HG03342 (cell line): ENCODE measurements around the gene DTWD1.
"Not testable (repeated sequence)": the region's sequence is repeated elsewhere in the genome, so short reads cannot be mapped to it uniquely, and the experiment has no call there.

Source experiments
- ATAC-seq: cut with Tn5 transposase; IDR thresholded peaks from one replicate; pipeline ENCODE4 v1.9.1; 2021; ENCODE audit warnings: mild to moderate bottlenecking, moderate library complexity; ENCODE audit not compliant: unreplicated experiment

The DTWD1 gene, protein sequence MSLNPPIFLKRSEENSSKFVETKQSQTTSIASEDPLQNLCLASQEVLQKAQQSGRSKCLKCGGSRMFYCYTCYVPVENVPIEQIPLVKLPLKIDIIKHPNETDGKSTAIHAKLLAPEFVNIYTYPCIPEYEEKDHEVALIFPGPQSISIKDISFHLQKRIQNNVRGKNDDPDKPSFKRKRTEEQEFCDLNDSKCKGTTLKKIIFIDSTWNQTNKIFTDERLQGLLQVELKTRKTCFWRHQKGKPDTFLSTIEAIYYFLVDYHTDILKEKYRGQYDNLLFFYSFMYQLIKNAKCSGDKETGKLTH

GRCh38 chr15:49620658-49621368 is at the start of gene DTWD1, which contains the start of gene FAM227B:
Gene DTWD1 (plus strand): TSS chr15:49621048. CDS start chr15:49625168, 4,120 bp downstream.
Gene FAM227B (minus strand): TSS chr15:49620818. CDS start chr15:49615171, 5,647 bp downstream.
- ATAC-seq: peak; percentile 98

DNA sequence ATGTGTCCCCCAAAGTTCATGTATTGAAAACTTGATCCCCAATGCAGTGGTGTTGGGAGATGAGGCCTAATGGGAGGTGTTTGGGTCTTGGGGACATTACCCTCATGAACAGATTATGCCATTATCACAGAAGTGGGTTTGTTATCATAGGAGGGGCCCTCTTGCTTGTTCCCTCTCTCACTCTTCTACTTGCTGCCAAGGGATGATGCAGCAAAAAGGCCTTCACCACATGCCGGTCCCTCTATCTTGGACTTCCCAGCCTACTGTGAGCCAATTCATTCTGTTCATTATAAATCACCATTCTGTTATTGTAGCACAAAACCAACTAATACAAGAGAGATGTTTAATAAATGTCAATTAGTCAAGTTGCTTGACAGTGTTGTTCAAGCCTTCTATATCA is 47.4 kb upstream of the DTWD1 start:
- no peak for ATAC-seq

DNA sequence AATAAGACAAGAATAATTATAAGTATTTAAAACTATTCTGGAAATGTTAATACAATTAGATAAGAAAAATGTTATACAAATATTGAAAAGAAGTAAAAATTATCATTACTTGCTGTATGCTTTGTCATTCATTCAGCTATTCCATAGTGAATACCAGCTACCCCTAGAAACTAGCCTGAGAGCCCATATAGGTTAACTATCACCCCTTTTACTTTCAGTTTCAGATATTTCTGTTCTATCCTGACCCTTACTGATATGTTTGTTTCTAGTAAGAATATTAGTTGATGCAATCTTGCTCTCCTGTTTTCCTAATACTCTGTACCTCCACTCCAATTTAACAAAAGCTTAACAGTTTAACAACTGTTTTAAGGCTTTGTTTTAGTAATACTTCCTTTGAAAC is 31.8 kb upstream of the DTWD1 start:
- ATAC-seq: peak; percentile 77

DNA sequence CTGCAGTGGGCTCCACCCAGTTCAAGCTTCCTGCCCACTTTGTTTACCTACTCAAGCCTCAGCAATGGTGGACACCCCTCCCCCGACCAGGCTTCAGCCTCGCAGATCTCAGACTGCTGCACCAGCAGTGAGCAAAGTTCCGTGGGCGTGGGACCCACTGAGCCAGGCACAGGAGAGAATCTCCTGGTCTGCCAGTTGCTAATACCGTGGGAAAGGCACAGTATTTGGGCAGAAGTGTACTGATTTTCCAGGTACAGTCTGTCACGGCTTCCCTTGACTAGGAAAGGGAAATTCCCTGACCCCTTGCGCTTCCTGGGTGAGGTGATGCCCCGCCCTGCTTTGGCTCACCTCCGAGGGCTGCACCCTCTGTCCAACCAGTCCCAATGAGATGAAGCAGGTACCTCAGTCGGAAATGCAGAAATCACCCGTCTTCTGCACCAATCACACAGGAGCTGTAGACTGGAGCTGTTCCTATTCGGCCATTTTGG is 28.0 kb upstream of the DTWD1 start:
- not testable (repeated sequence) for ATAC-seq

GRCh38 chr15:49604625-49605409 is 16.0 kb upstream of the DTWD1 start:
- ATAC-seq: no peak

GRCh38 chr15:49605588-49605987 is 15.3 kb upstream of the DTWD1 start:
- no peak for ATAC-seq

DNA sequence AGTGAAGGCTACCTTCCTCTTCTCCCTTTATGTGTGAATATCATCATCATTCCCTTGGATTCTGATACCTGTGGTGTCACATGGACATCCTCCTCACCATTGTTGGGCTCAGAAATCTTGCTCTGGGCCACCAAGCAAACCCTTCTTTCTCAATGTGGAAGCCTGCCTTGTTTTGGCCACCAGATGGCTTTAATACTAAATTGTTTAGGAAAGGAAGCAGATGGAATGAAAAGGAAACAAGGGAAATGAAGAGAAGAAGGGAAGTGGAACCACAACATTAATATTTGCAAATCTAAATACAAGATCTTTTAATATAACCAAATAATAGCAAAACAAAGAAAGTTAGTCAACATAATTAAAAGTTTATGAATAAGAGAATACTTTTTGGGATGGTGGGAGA is 14.3 kb upstream of the DTWD1 start:
- ATAC-seq: no peak

DNA sequence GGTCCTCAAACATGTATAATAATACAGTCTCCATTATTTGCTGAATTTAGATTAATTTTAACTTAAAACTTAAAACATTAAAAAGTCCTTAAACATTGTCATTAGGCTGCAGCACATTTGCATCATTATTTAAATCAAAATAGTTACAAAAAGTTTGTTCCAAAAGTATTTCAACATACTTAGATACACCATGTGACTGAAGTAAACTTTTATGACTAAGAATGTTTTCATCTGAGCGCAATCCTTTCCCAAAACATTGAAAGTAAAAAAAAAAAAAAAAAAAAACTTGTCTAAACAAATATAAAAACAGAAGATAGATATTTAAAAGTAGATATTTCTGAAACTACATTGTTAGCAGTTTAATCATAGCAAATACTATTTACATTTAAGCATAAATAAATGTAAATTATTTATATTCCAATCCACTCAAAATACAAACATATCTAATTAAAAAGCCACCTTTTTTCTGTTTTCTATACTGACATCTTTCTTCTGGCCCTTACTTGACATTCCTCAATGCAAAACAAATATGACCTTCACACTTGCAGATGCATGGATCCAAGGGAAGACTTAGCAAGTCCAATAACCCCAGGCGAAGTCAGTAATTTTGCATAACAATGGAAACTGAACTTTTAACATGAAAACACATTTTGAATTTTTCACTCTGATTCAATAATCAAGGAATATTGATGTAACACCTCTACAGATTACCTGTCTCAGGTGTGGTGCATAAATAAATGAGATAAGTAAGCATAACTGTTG is 10.5 kb upstream of the DTWD1 start:
- no peak for ATAC-seq

- ATAC-seq: not testable (repeated sequence)
These were observed 8.6 kb upstream of the DTWD1 start for GRCh38 chr15:49612240-49612639.

GRCh38 chr15:49619226-49619625 is 1.6 kb upstream of the DTWD1 start:
- ATAC-seq: no peak

DNA sequence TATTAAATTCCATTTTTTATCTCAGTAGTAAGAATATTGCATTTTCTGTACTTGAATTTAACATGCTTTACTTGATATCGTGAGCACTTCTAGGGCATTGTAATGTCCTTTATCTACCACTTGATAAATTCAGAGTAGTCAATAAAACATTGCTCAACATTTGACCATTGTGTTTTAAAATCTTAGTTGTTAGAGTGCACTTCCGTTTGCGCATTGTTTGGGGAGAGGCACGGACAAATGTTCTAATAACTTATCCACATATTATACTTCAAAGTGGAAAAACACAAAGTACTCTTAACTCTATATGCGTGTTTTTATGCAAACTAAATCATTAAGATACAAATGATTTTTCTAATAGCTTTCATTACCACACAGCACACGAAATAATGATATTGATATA is 649 bp upstream of the DTWD1 start:
- peak; percentile 0 for ATAC-seq

DNA sequence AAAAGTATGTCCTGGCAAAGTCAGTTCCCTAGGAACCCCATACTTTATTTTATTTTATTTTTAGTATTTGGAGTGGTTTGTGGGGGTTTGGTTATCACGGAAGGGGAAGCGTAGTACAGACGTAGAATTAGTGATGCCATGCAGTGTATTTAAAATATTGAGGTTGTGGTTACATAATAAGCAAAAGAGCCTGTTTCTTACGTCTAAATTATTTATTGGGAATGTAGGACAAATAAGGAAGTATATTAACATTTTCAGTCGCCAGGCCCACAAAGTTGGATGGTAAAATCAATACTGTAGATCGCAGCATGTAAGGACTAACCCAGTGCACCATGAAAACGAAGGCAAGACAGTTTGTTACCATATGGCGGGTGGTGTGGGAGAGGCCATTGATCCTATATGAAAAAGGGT is 558 bp downstream of the DTWD1 start:
- no peak for ATAC-seq

GRCh38 chr15:49621887-49622286 is 1.0 kb downstream of the DTWD1 start:
- no peak for ATAC-seq

GRCh38 chr15:49622561-49622960 is 1.7 kb downstream of the DTWD1 start:
- no peak for ATAC-seq

- no peak for ATAC-seq
These were observed 3.2 kb downstream of the DTWD1 start for GRCh38 chr15:49624056-49624455.

- no peak for ATAC-seq
These were observed 4.7 kb downstream of the DTWD1 start for GRCh38 chr15:49625460-49626036.

DNA sequence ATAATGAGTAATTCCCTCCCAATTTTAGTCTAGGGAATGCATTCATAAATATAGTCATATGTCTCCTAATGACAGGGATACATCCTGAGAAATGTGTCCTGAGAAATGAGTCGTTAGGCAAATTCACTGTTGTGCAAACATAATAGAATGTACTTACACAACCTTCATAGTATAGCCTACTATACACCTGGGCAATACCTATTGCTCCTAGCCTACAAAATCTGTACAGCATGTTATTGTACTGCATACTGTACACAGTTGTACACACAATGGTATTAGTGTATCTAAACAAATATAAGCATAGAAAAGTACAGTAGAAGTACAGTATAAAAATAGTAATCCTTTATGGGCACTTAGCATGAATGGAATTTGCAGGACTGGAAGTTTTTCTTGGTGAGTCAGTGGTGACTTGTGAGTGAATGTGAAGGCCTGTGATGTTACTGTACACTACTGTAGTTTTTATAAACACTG is 6.6 kb downstream of the DTWD1 start:
- ATAC-seq: no peak

DNA sequence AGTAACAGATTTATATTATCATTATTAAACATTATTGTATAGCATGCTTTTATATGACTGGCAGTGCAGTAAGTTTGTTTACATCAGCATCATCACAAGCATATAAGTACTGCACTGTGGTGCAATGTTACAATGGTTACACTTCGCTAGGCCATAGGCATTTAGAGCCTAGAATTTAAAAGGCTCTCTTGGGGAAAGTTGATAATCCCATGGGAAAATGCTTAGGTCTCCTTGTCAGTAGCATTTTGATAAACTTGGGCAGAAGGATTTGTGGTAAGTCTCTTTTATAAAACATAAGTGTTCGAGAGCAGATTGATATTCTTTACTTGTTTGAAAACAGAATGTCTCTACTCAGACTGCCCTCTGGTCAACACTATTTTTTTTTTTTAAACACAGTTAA is 7.5 kb downstream of the DTWD1 start:
- no peak for ATAC-seq

- no peak for ATAC-seq
These were observed 17.0 kb downstream of the DTWD1 start for GRCh38 chr15:49637857-49638256.

- no peak for ATAC-seq
These were observed 23.5 kb downstream of the DTWD1 start for GRCh38 chr15:49644364-49644794.
